GM20000 (cell line): ENCODE measurements around the gene TUT4.

Source experiments
- DNase-seq: peaks from one replicate; pipeline ENCODE4 v3.0.0; 2012; ENCODE audit warnings: low spot score
- TF ChIP-seq, protein P1 (sequence below): IDR thresholded peaks from 2 replicates; pipeline ENCODE4 v1.5.1; 2012; ENCODE audit warnings: mild to moderate bottlenecking, control low read depth; ENCODE audit errors: extremely low read depth, missing control alignments

Gene TUT4

DNA sequence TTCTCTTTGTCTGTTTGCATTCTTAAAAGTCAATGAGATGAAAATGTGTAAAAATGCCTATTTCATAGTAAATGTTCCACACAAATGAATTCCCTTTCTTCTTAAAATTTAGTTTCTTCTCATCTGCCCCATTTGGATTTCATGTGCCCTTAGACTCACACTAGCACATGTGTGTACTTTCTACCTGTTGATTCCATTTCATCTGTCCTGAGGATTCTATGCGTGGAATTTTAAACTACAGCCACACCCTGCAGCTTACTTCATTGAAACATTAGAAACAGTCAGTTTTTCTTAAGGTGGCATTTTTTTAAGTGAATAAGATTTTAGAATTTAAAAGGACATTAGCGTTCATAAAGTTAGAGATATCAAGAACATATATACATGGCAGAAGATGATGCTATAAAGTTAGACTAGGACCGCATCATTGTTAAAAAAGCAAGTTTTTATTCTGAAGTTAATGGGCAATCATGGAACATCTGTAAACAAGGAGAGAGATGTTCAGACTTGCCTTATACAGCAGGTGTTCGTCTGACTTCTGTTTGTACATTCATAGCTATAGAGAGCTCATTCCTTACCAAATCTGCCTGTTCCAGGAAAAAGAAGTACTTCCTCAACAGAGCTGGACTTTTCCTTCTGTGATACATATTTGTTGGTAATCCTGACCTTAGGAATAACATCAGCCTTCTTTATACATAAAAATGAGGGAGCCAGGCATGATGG lies 3.9 kb upstream of the TUT4 start:
- TF ChIP-seq, protein P1, sequence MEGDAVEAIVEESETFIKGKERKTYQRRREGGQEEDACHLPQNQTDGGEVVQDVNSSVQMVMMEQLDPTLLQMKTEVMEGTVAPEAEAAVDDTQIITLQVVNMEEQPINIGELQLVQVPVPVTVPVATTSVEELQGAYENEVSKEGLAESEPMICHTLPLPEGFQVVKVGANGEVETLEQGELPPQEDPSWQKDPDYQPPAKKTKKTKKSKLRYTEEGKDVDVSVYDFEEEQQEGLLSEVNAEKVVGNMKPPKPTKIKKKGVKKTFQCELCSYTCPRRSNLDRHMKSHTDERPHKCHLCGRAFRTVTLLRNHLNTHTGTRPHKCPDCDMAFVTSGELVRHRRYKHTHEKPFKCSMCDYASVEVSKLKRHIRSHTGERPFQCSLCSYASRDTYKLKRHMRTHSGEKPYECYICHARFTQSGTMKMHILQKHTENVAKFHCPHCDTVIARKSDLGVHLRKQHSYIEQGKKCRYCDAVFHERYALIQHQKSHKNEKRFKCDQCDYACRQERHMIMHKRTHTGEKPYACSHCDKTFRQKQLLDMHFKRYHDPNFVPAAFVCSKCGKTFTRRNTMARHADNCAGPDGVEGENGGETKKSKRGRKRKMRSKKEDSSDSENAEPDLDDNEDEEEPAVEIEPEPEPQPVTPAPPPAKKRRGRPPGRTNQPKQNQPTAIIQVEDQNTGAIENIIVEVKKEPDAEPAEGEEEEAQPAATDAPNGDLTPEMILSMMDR: no peak
- DNase-seq: no peak

DNA sequence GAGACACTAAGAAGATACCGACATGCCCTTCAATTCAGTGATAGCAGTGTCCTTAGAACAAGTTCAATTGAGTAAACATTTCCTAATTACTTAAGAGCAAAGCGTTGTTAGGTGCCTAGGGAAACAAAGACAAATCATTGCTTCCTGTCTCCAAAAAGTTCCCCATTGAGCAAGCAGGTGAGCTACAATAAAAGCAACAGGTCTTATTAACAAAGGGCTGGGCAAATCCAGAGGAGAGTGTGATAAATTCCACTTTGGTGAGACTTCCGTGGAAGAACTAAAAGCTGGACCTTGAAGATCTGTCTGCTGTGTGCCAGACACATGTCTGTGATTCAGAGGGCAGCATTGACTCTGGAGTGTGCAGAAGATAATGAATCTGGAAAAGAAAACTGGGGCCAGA lies 1.9 kb upstream of the TUT4 start:
- DNase-seq: no peak
- TF ChIP-seq, protein P1: no peak

DNA sequence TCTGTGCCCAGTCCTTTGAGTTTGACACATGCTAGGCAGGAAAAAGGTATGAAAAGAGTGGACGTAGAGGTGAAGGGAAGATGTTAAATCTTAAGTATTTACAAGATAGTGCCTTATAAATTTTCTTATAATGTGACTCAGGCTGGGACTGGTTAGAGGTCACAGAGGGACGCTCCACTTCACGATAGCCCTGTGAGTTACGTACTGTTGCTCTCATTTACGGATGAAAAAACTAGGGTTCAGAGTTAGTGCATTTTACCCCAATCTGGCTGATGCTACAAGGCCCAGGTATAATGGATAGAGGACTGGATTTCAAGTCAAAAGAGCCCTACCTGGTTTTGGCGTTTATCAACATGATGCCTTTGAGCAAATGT lies 1.4 kb upstream of the TUT4 start:
- TF ChIP-seq, protein P1: no peak
- no peak for DNase-seq

DNA sequence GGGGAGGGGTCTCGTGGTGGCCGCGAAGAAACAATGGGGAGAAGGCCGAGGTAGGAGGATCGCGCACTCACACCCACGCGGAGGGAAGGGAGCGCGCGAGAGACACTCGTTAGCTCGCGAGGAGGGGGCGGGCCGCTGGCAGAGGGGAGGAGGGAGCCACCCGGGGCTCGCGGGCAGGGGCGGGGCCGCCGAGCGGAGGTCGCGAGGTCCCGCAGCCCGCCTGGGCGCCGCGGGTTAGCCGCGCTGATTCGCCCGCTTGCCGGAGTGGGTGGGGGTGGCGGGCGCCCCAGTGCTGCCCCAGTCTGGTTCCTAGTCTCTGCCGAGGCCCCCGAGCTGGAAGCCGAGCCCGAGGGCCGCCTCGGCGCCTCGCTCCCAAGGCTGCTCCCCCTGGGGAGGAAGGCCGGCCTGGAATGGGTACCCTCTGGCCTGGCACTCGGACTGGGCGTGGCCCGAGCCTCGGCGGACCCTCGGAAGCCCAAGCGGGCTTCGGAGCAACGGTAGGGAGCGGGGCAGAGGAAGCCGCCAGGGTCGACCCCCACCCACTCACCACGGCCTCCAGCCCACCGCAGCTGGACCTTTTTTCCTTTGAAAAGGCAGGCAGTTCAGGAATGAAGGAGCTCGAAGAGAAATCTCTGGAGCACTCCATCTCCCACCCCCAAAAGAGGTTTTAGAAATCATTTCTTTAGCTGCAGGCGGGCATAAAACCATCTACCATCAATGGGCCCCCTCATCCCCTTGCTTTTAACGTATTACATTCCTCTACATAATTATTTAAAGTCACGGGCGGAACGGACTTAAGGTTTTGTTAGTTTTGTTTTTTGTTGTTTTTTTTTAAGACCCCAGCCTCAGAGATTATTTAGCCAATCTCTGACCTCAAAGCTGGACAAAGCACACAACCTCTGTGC lies 722 bp upstream of the TUT4 start:
- peak; percentile 93 for DNase-seq
- TF ChIP-seq, protein P1: no peak

DNA sequence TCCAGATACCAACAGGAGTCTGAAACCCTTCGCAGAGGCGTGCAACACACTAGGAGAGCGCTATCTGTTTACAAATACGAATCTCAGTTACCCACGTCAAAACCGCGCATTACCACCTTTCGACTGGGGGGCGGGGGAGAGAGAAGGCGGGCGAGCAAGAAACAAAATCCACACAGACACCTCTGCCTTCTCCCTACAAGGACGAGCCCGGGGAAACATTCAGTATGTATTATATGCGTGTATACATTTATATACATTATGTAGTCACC lies 722 bp downstream of the TUT4 start:
- DNase-seq: peak; percentile 51
- TF ChIP-seq, protein P1: no peak

DNA sequence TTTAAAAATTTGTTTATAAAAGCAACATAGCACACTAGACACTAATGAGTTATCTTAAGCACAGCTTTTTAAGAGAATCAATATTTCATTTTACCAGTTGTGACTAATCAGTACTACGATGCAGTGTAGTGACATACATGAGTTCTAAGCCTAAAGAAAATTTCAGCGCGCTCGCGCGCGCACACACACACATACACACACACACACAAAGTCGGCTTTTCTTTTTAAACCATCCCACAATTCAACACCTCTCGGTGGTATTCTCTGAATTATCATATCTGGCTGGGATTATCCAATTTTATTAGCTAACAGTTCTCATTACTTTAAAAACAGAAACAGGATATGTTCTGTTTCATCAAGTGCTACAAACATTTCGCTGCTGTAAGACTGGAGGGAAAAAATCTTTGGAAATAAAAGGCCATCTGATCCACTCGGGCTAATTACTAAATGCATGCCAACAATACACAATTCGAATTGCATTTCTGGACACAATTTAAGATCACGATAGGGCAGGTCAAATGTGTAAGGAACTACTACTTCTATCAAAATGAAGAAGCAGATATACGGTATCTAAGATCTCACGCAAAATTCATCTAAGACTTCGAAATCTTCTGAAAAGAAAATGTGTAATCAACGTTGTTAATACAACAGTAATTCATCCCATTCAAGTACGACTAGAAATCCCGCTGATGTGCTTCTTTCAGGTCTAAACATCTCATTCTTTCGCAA lies 1.2 kb downstream of the TUT4 start:
- TF ChIP-seq, protein P1: no peak
- DNase-seq: no peak

DNA sequence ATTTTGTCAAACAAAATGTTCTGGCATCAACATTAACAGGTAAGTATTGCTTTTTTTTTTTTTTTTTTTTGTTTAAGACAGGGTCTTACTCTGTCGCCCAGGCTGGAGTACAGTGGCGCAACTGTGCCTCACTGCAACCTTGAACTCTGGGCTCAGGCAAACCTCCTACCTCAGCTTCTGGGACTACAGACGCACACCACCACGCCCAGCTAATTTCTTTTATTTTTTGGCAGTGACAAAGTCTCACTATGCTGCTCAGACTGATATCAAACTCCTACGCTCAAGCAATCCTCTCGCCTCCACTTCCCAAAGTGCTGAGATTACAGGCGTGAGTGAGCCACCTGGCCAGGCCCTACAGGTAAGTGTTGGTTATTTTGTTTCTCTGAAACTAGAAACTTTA lies 2.4 kb downstream of the TUT4 start:
- DNase-seq: no peak
- TF ChIP-seq, protein P1: no peak
